ENCODE results near the gene SLC45A2. TPM values are rescaled to one million over a fixed set of nuclear protein-coding genes. Genes with fewer than 3 reads are reported as not detected.
A peak's percentile ranks its signal among the peaks of the same experiment; 100 is the strongest.

The SLC45A2 gene
- total and polyA plus RNA-seq, 2 of the 8 experiments (the other 6 are each of a cell fraction or from before 2014, with no cell fraction given): 0.09 TPM; not detected in 1

GRCh38 chr5:33997331-33997983 is 13.0 kb upstream of the SLC45A2 start (continued):
- TF ChIP-seq RAD21 (IDR thresholded peaks at IDR 0.05 in 1 of 2, conservative IDR thresholded peaks at IDR 0.05 in 1 of 2; ENCODE audit: low read depth in 2 of 2, low read length in 2 of 2): peak; percentile 63 to 74
- TF ChIP-seq SIX5 (IDR thresholded peaks at IDR 0.05; ENCODE audit: low read depth, low read length): no peak
- no peak for TF ChIP-seq BACH1 (IDR thresholded peaks at IDR 0.05; ENCODE audit: low read length)
